ENCODE data around the gene RPL10A.

The RPL10A gene

GRCh38 chr6:35518566-35519312 lies 50.5 kb downstream of the RPL10A start:
- in situ Hi-C loops (cut with MboI; ENCODE audit: low sequenced_read_pairs, unreplicated experiment), result no loop called here
- DNase-seq (ENCODE audit: low spot score), result no peak
- TF ChIP-seq, protein P1, sequence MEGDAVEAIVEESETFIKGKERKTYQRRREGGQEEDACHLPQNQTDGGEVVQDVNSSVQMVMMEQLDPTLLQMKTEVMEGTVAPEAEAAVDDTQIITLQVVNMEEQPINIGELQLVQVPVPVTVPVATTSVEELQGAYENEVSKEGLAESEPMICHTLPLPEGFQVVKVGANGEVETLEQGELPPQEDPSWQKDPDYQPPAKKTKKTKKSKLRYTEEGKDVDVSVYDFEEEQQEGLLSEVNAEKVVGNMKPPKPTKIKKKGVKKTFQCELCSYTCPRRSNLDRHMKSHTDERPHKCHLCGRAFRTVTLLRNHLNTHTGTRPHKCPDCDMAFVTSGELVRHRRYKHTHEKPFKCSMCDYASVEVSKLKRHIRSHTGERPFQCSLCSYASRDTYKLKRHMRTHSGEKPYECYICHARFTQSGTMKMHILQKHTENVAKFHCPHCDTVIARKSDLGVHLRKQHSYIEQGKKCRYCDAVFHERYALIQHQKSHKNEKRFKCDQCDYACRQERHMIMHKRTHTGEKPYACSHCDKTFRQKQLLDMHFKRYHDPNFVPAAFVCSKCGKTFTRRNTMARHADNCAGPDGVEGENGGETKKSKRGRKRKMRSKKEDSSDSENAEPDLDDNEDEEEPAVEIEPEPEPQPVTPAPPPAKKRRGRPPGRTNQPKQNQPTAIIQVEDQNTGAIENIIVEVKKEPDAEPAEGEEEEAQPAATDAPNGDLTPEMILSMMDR (IDR thresholded peaks at IDR 0.05; ENCODE audit: borderline replicate concordance, control extremely low read depth, extremely low read depth, insufficient read depth, missing control alignments), result no peak

GRCh38 chr6:35519313-35520015 lies 51.3 kb downstream of the RPL10A start:
- in situ Hi-C loops (cut with MboI; ENCODE audit: low sequenced_read_pairs, unreplicated experiment), result no loop called here
- TF ChIP-seq, protein P1 (IDR thresholded peaks at IDR 0.05; ENCODE audit: borderline replicate concordance, control extremely low read depth, extremely low read depth, insufficient read depth, missing control alignments), result no peak
- no peak for DNase-seq (ENCODE audit: low spot score)
